ENCODE measurements around the gene ZCWPW1. TPM values are rescaled to one million over a fixed set of nuclear protein-coding genes. Genes with fewer than 3 reads are reported as not detected.

Gene ZCWPW1
- total RNA-seq, 1 donor from 2014 or later, result 3.1 TPM

- Histone ChIP-seq H3K27ac (ENCODE audit: low read depth, low read length) (no peak overlapping the region), H3K9me3 (ENCODE audit: control insufficient read depth in 3 of 3, low read length in 3 of 3) (no peaks in the 10 kb centered on the region), H3K36me3 (ENCODE audit: control insufficient read depth in 3 of 3, insufficient read depth in 3 of 3, low read length in 3 of 3) (no peaks in the 10 kb centered on the region), H3K4me3 (ENCODE audit: low read length in 3 of 3) (no peak overlapping the region), H3K4me1 (ENCODE audit: control insufficient read depth in 3 of 3, insufficient read depth in 3 of 3, low read length in 3 of 3) (peaks cover 4 to 6% (median 5%) of the 10 kb centered on the region in 3 donors), H3K27me3 (ENCODE audit: control insufficient read depth in 3 of 3, insufficient read depth in 3 of 3, low read length in 3 of 3) (no peaks in the 10 kb centered on the region), H3K9ac (ENCODE audit: low read depth in 1 of 3, low read length in 3 of 3) (no peak overlapping the region)
Measured at GRCh38 chr7:100423315-100423714, 5.2 kb downstream of the ZCWPW1 start.

GRCh38 chr7:100419660-100420226 lies 8.8 kb downstream of the ZCWPW1 start:
- no peak overlapping the region for H3K4me3 ChIP-seq (ENCODE audit: low read length in 3 of 3)
- H3K4me1 ChIP-seq (ENCODE audit: control insufficient read depth in 3 of 3, insufficient read depth in 3 of 3, low read length in 3 of 3), result no peaks in the 10 kb centered on the region
- H3K9ac ChIP-seq (ENCODE audit: low read depth in 1 of 3, low read length in 3 of 3), result no peak overlapping the region
- H3K9me3 ChIP-seq (ENCODE audit: control insufficient read depth in 3 of 3, low read length in 3 of 3), result no peaks in the 10 kb centered on the region
- H3K36me3 ChIP-seq (ENCODE audit: control insufficient read depth in 3 of 3, insufficient read depth in 3 of 3, low read length in 3 of 3), result no peaks in the 10 kb centered on the region
- no peaks in the 10 kb centered on the region for H3K27me3 ChIP-seq (ENCODE audit: control insufficient read depth in 3 of 3, insufficient read depth in 3 of 3, low read length in 3 of 3)
- H3K27ac ChIP-seq (ENCODE audit: low read depth, low read length), result no peak overlapping the region

- peak overlapping the region in 1 of 3 donors; percentile 53 for H3K9ac ChIP-seq (ENCODE audit: low read depth in 1 of 3, low read length in 3 of 3)
- H3K27ac ChIP-seq (ENCODE audit: low read depth, low read length), result no peak overlapping the region
- no peaks in the 10 kb centered on the region for H3K36me3 ChIP-seq (ENCODE audit: control insufficient read depth in 3 of 3, insufficient read depth in 3 of 3, low read length in 3 of 3)
- H3K27me3 ChIP-seq (ENCODE audit: control insufficient read depth in 3 of 3, insufficient read depth in 3 of 3, low read length in 3 of 3), result no peaks in the 10 kb centered on the region
- H3K9me3 ChIP-seq (ENCODE audit: control insufficient read depth in 3 of 3, low read length in 3 of 3), result no peaks in the 10 kb centered on the region
- H3K4me3 ChIP-seq (ENCODE audit: low read length in 3 of 3), result no peak overlapping the region
- no peaks in the 10 kb centered on the region for H3K4me1 ChIP-seq (ENCODE audit: control insufficient read depth in 3 of 3, insufficient read depth in 3 of 3, low read length in 3 of 3)
Measured at GRCh38 chr7:100418930-100419659, 9.4 kb downstream of the ZCWPW1 start.

- H3K27ac ChIP-seq (ENCODE audit: low read depth, low read length), result no peak overlapping the region
- no peaks in the 10 kb centered on the region for H3K4me1 ChIP-seq (ENCODE audit: control insufficient read depth in 3 of 3, insufficient read depth in 3 of 3, low read length in 3 of 3)
- no peaks in the 10 kb centered on the region for H3K9me3 ChIP-seq (ENCODE audit: control insufficient read depth in 3 of 3, low read length in 3 of 3)
- H3K9ac ChIP-seq (ENCODE audit: low read depth in 1 of 3, low read length in 3 of 3), result no peak overlapping the region
- no peaks in the 10 kb centered on the region for H3K27me3 ChIP-seq (ENCODE audit: control insufficient read depth in 3 of 3, insufficient read depth in 3 of 3, low read length in 3 of 3)
- H3K36me3 ChIP-seq (ENCODE audit: control insufficient read depth in 3 of 3, insufficient read depth in 3 of 3, low read length in 3 of 3), result no peaks in the 10 kb centered on the region
- no peak overlapping the region for H3K4me3 ChIP-seq (ENCODE audit: low read length in 3 of 3)
Measured at GRCh38 chr7:100415448-100415847, 13.1 kb downstream of the ZCWPW1 start.

GRCh38 chr7:100413889-100414288 lies 14.6 kb downstream of the ZCWPW1 start:
- H3K4me3 ChIP-seq (ENCODE audit: low read length in 3 of 3), result no peak overlapping the region
- H3K27me3 ChIP-seq (ENCODE audit: control insufficient read depth in 3 of 3, insufficient read depth in 3 of 3, low read length in 3 of 3), result no peaks in the 10 kb centered on the region
- no peak overlapping the region for H3K9ac ChIP-seq (ENCODE audit: low read depth in 1 of 3, low read length in 3 of 3)
- no peaks in the 10 kb centered on the region for H3K36me3 ChIP-seq (ENCODE audit: control insufficient read depth in 3 of 3, insufficient read depth in 3 of 3, low read length in 3 of 3)
- no peaks in the 10 kb centered on the region for H3K4me1 ChIP-seq (ENCODE audit: control insufficient read depth in 3 of 3, insufficient read depth in 3 of 3, low read length in 3 of 3)
- H3K9me3 ChIP-seq (ENCODE audit: control insufficient read depth in 3 of 3, low read length in 3 of 3), result no peaks in the 10 kb centered on the region
- no peak overlapping the region for H3K27ac ChIP-seq (ENCODE audit: low read depth, low read length)

- Histone ChIP-seq H3K4me1 (ENCODE audit: control insufficient read depth in 3 of 3, insufficient read depth in 3 of 3, low read length in 3 of 3) (no peaks in the 10 kb centered on the region), H3K9ac (ENCODE audit: low read depth in 1 of 3, low read length in 3 of 3) (no peak overlapping the region), H3K4me3 (ENCODE audit: low read length in 3 of 3) (no peak overlapping the region), H3K27ac (ENCODE audit: low read depth, low read length) (no peak overlapping the region), H3K27me3 (ENCODE audit: control insufficient read depth in 3 of 3, insufficient read depth in 3 of 3, low read length in 3 of 3) (no peaks in the 10 kb centered on the region), H3K36me3 (ENCODE audit: control insufficient read depth in 3 of 3, insufficient read depth in 3 of 3, low read length in 3 of 3) (no peaks in the 10 kb centered on the region), H3K9me3 (ENCODE audit: control insufficient read depth in 3 of 3, low read length in 3 of 3) (no peaks in the 10 kb centered on the region)
Measured at GRCh38 chr7:100413346-100413745, 15.2 kb downstream of the ZCWPW1 start.

GRCh38 chr7:100411101-100411500 lies 17.4 kb downstream of the ZCWPW1 start:
- no peak overlapping the region for H3K4me3 ChIP-seq (ENCODE audit: low read length in 3 of 3)
- no peaks in the 10 kb centered on the region for H3K4me1 ChIP-seq (ENCODE audit: control insufficient read depth in 3 of 3, insufficient read depth in 3 of 3, low read length in 3 of 3)
- peaks cover 0 to 2% (median 0%) of the 10 kb centered on the region in 3 donors for H3K36me3 ChIP-seq (ENCODE audit: control insufficient read depth in 3 of 3, insufficient read depth in 3 of 3, low read length in 3 of 3)
- no peaks in the 10 kb centered on the region for H3K9me3 ChIP-seq (ENCODE audit: control insufficient read depth in 3 of 3, low read length in 3 of 3)
- no peaks in the 10 kb centered on the region for H3K27me3 ChIP-seq (ENCODE audit: control insufficient read depth in 3 of 3, insufficient read depth in 3 of 3, low read length in 3 of 3)
- H3K27ac ChIP-seq (ENCODE audit: low read depth, low read length), result no peak overlapping the region
- no peak overlapping the region for H3K9ac ChIP-seq (ENCODE audit: low read depth in 1 of 3, low read length in 3 of 3)

GRCh38 chr7:100407285-100408180 lies 21.0 kb downstream of the ZCWPW1 start:
- Histone ChIP-seq H3K27me3 (ENCODE audit: control insufficient read depth in 3 of 3, insufficient read depth in 3 of 3, low read length in 3 of 3) (no peaks in the 10 kb centered on the region), H3K4me1 (ENCODE audit: control insufficient read depth in 3 of 3, insufficient read depth in 3 of 3, low read length in 3 of 3) (no peaks in the 10 kb centered on the region), H3K27ac (ENCODE audit: low read depth, low read length) (no peak overlapping the region), H3K4me3 (ENCODE audit: low read length in 3 of 3) (no peak overlapping the region), H3K36me3 (ENCODE audit: control insufficient read depth in 3 of 3, insufficient read depth in 3 of 3, low read length in 3 of 3) (peaks cover 0 to 2% (median 2%) of the 10 kb centered on the region in 3 donors), H3K9me3 (ENCODE audit: control insufficient read depth in 3 of 3, low read length in 3 of 3) (no peaks in the 10 kb centered on the region), H3K9ac (ENCODE audit: low read depth in 1 of 3, low read length in 3 of 3) (no peak overlapping the region)

GRCh38 chr7:100406767-100407166 lies 21.7 kb downstream of the ZCWPW1 start:
- H3K4me3 ChIP-seq (ENCODE audit: low read length in 3 of 3), result no peak overlapping the region
- H3K4me1 ChIP-seq (ENCODE audit: control insufficient read depth in 3 of 3, insufficient read depth in 3 of 3, low read length in 3 of 3), result no peaks in the 10 kb centered on the region
- no peaks in the 10 kb centered on the region for H3K9me3 ChIP-seq (ENCODE audit: control insufficient read depth in 3 of 3, low read length in 3 of 3)
- H3K27me3 ChIP-seq (ENCODE audit: control insufficient read depth in 3 of 3, insufficient read depth in 3 of 3, low read length in 3 of 3), result no peaks in the 10 kb centered on the region
- H3K36me3 ChIP-seq (ENCODE audit: control insufficient read depth in 3 of 3, insufficient read depth in 3 of 3, low read length in 3 of 3), result peaks cover 0 to 2% (median 2%) of the 10 kb centered on the region in 3 donors
- H3K9ac ChIP-seq (ENCODE audit: low read depth in 1 of 3, low read length in 3 of 3), result no peak overlapping the region
- H3K27ac ChIP-seq (ENCODE audit: low read depth, low read length), result no peak overlapping the region

- Histone ChIP-seq H3K27ac (ENCODE audit: low read depth, low read length) (no peak overlapping the region), H3K4me1 (ENCODE audit: control insufficient read depth in 3 of 3, insufficient read depth in 3 of 3, low read length in 3 of 3) (no peaks in the 10 kb centered on the region), H3K27me3 (ENCODE audit: control insufficient read depth in 3 of 3, insufficient read depth in 3 of 3, low read length in 3 of 3) (no peaks in the 10 kb centered on the region), H3K9me3 (ENCODE audit: control insufficient read depth in 3 of 3, low read length in 3 of 3) (no peaks in the 10 kb centered on the region), H3K9ac (ENCODE audit: low read depth in 1 of 3, low read length in 3 of 3) (no peak overlapping the region), H3K4me3 (ENCODE audit: low read length in 3 of 3) (no peak overlapping the region), H3K36me3 (ENCODE audit: control insufficient read depth in 3 of 3, insufficient read depth in 3 of 3, low read length in 3 of 3) (peaks cover 2 to 11% (median 4%) of the 10 kb centered on the region in 3 donors)
Measured at GRCh38 chr7:100402241-100402640, 26.3 kb downstream of the ZCWPW1 start.

Measured in skeletal muscle tissue (tissue), 4 donors.